Tibial artery (tissue), 4 donors: Measurements from ENCODE around the gene CCAR1.
"Not testable (repeated sequence)": the region's sequence is repeated elsewhere in the genome, so short reads cannot be mapped to it uniquely, and the experiment has no call there.

Experiments used
- DNase-seq, 2 donors: peaks; one replicate each; pipeline ENCODE4 v3.0.0-alpha.2; 2019
- H3K27ac ChIP-seq, 2 donors: fragments of 200-600 bp; sonication (generic) in 1 of 2; 1 replicate in 1 of 2; 2 replicates in 1 of 2; pipeline ENCODE4 v1.5.1; 2018 to 2019; ENCODE audit warnings: mild to moderate bottlenecking in 1 of 2
- H3K27me3 ChIP-seq, 2 donors: fragments of 200-600 bp; sonication (generic) in 1 of 2; one replicate each; pipeline versions ENCODE4 v1.5.1 to v1.6.0; 2016 to 2019
- H3K36me3 ChIP-seq, 3 donors: fragments of 200-600 bp; sonication (generic) in 2 of 3; one replicate each; pipeline ENCODE4 v1.5.1; 2016 to 2019; ENCODE audit warnings: mild to moderate bottlenecking in 2 of 3
- H3K4me1 ChIP-seq, 4 donors: fragments of 200-600 bp; sonication (generic) in 2 of 4; 1 replicate in 3 of 4; 2 replicates in 1 of 4; pipeline ENCODE4 v1.5.1; 2016 to 2019
- H3K4me3 ChIP-seq, 2 donors: fragments of 200-600 bp; sonication (generic) in 1 of 2; 1 replicate in 1 of 2; 2 replicates in 1 of 2; pipeline ENCODE4 v1.5.1; 2018 to 2019; ENCODE audit warnings: mild to moderate bottlenecking in 2 of 2
- H3K9me3 ChIP-seq, 3 donors: fragments of 200-600 bp; sonication (generic) in 1 of 3; one replicate each; pipeline ENCODE4 v1.5.1; 2016 to 2019
- CTCF ChIP-seq, 2 experiments: fragments of 200-600 bp in 1 of 2; fragments of 450-650 bp in 1 of 2; IDR thresholded peaks; one replicate each; pipeline ENCODE4 v1.5.1; 2017 to 2019; ENCODE audit warnings: antibody characterized with exemption in 2 of 2, mild to moderate bottlenecking in 1 of 2, moderate library complexity in 1 of 2
- intact Hi-C: fragments of 100-400 bp; cut with DNase I; formaldehyde crosslinking; loops from one replicate; pipeline ENCODE4 v1.15.0; 2023; ENCODE audit warnings: low total_unique reads

The CCAR1 gene

GRCh38 chr10:68795886-68796532 is 75.0 kb downstream of the CCAR1 start:
- Histone ChIP-seq H3K36me3 (peaks cover 26 to 59% (median 34%) of the 10 kb centered on the region in 3 donors), H3K4me3 (no peak overlapping the region), H3K4me1 (peaks cover 0 to 13% (median 0%) of the 10 kb centered on the region in 4 donors), H3K27me3 (no peaks in the 10 kb centered on the region), H3K27ac (no peak overlapping the region), H3K9me3 (no peaks in the 10 kb centered on the region)
- no peak for DNase-seq
- no peak for TF ChIP-seq CTCF (IDR thresholded peaks at IDR 0.05)
- intact Hi-C loops, result loop anchor here (10.0 kb wide), 1 partner anchor 99 kb away; no protein-coding TSS in a partner anchor

GRCh38 chr10:68796605-68797004 is 75.6 kb downstream of the CCAR1 start:
- Histone ChIP-seq H3K36me3 (peaks cover 20 to 53% (median 31%) of the 10 kb centered on the region in 3 donors), H3K4me1 (peaks cover 0 to 13% (median 0%) of the 10 kb centered on the region in 4 donors), H3K27me3 (no peaks in the 10 kb centered on the region), H3K27ac (no peak overlapping the region), H3K4me3 (no peak overlapping the region), H3K9me3 (no peaks in the 10 kb centered on the region)
- intact Hi-C loops, result loop anchor here (10.0 kb wide), 1 partner anchor 98 kb away; no protein-coding TSS in a partner anchor
- no peak for TF ChIP-seq CTCF (IDR thresholded peaks at IDR 0.05)
- DNase-seq, result no peak

GRCh38 chr10:68800211-68800610 is 79.2 kb downstream of the CCAR1 start:
- Histone ChIP-seq H3K4me3 (no peak overlapping the region), H3K9me3 (no peaks in the 10 kb centered on the region), H3K27me3 (no peaks in the 10 kb centered on the region), H3K36me3 (peaks cover 5 to 19% (median 11%) of the 10 kb centered on the region in 3 donors), H3K27ac (no peak overlapping the region), H3K4me1 (peaks cover 0 to 13% (median 0%) of the 10 kb centered on the region in 4 donors)
- intact Hi-C loops, result no loop called here
- no peak for TF ChIP-seq CTCF (IDR thresholded peaks at IDR 0.05)
- DNase-seq, result no peak

- DNase-seq, result no peak
- no peak overlapping the region for H3K27ac ChIP-seq
- H3K4me1 ChIP-seq, result peaks cover 0 to 11% (median 0%) of the 10 kb centered on the region in 4 donors
- intact Hi-C loops, result no loop called here
- H3K27me3 ChIP-seq, result no peaks in the 10 kb centered on the region
- no peak overlapping the region for H3K4me3 ChIP-seq
- no peak for TF ChIP-seq CTCF (IDR thresholded peaks at IDR 0.05)
- no peaks in the 10 kb centered on the region for H3K9me3 ChIP-seq
- no peaks in the 10 kb centered on the region for H3K36me3 ChIP-seq
These were observed 83.7 kb downstream of the CCAR1 start for GRCh38 chr10:68804692-68805091.

GRCh38 chr10:68810830-68811229 is 89.8 kb downstream of the CCAR1 start:
- H3K27ac ChIP-seq, H3K4me3 ChIP-seq, H3K27me3 ChIP-seq, H3K4me1 ChIP-seq, DNase-seq, intact Hi-C loops, H3K36me3 ChIP-seq, H3K9me3 ChIP-seq: not testable (repeated sequence)

GRCh38 chr10:68811314-68812009 is 90.4 kb downstream of the CCAR1 start:
- peaks cover 0 to 7% (median 0%) of the 10 kb centered on the region in 4 donors for H3K4me1 ChIP-seq
- DNase-seq, result no peak
- no peak for TF ChIP-seq CTCF (IDR thresholded peaks at IDR 0.05)
- H3K4me3 ChIP-seq, result no peak overlapping the region
- H3K27me3 ChIP-seq, result no peaks in the 10 kb centered on the region
- no peak overlapping the region for H3K27ac ChIP-seq
- H3K9me3 ChIP-seq, result no peaks in the 10 kb centered on the region
- H3K36me3 ChIP-seq, result no peaks in the 10 kb centered on the region
- intact Hi-C loops, result no loop called here
